Measurements from ENCODE around the gene SRPK2.

- TF ChIP-seq POLR2A (IDR thresholded peaks at IDR 0.05) (no peak), CTCF (IDR thresholded peaks at IDR 0.05) (no peak), POLR2AphosphoS5 (IDR thresholded peaks at IDR 0.05) (no peak)
These were observed 286.9 kb downstream of the SRPK2 start for GRCh38 chr7:105101864-105102263.

Data from breast epithelium (tissue), 3 donors.